ENCODE data around the gene GALNT17.
"Not testable (repeated sequence)": the region's sequence is repeated elsewhere in the genome, so short reads cannot be mapped to it uniquely, and the experiment has no call there.

GALNT17 gene

DNA sequence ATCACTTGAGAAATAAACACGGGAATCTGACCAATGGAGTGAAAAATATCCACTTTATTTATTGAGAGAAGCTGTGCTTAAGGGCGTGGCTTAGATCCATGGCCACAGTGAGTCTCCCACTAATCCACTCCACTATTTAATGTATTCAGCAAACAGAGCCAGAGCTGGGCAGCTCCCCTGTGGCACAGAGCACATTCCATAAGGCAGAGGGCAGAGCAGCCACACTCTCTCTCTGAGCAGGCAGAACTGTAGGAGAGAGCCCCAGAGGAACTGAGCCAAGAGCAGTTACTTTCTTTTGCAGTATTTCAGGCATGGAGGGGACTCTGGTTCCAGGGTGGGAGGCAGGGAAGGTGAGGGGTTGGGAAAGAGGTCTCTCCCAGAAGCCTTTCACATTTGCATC is 106.0 kb downstream of the GALNT17 start:
- DNase-seq = no peak

DNA sequence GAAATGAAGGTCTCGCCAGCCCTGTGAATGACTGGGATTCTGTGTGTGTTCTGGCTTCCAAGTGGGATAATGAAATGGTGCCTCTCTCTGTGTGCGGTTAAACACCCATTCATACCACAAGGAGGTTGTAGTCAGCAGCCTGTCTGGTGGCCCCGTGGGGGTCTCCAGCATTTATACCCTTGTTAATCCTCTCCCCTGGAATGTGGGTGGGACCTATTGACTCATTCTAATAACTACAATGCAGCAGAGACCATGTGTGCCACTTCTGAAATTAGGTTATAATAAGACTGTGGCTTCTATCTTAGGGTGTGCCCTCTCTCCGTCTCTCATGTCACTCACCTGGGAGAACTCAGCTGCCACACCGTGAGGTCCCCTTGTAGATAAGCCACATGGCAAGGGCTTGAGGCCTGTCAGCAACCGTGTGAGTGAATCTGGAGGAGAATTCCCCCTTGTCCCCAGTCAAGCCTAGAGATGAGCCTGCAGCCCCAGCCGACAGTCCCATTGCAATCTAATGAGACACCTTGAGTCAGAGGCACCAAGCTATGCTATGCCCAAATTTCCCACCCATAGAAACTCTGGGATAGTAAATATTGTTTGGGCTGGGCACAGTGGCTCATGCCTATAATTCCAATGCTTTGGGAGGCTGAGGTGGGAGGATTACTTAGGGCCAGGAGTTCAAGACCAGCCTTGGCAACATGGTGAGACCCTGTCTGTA is 106.8 kb downstream of the GALNT17 start:
- DNase-seq = no peak

DNA sequence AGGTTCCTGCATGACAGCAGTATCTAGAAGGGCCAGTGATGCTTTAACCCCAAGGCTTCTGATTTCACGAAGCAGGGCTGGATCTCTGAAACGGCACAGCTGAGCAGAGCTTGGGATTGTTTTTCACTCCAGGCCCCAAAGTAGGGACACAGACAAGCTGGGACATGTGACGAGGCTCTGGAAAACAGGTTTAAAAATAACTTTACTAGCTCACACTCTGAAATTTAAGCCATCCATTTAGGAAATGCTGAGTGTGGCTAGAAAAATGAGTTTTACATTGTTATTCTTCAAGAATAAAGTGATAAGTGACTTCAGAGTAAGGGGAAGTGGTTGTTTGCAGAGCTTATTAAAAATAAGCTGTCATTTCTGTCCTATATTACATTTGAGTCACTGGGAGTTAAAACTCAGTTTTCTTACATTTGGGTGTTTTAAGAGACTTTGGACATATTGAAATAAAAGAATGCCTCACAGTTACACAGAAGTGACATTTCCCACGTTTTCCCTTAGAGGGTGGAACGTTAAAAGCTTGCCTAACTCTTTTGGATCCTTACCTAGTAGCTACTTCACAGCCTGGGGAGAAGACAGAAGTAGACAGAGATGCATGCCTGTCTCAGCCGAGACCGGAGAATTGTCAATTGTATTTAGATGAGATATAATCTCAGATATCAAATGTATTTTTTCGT is 107.8 kb downstream of the GALNT17 start:
- DNase-seq = no peak

- no peak for DNase-seq
These were observed 111.9 kb downstream of the GALNT17 start for GRCh38 chr7:71243736-71244410.

DNA sequence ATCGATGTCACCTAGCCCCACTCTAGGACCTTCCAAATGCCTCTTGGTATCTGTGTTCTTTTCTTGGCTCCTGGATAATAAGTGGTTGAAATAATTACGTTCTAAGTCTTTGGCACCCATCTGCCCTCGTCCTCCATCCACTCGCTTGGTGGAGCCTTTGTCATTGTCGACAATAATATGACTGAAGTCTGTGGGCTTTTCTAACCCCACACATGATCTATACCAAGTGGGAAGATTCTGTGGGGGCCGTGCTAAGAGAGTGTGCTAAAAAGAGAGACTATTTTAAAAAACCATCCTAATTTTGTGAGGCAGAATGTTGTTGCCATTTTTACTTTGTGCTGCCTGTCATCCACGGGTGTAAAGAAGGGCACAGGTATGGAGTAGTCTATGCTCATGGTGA is 113.1 kb downstream of the GALNT17 start:
- no peak for DNase-seq

- DNase-seq = no peak
These were observed 119.8 kb downstream of the GALNT17 start for GRCh38 chr7:71251706-71252105.

GRCh38 chr7:71254751-71255150 is 122.8 kb downstream of the GALNT17 start:
- no peak for DNase-seq

- no peak for DNase-seq
These were observed 123.7 kb downstream of the GALNT17 start for GRCh38 chr7:71255537-71256178.

GRCh38 chr7:71261066-71261465 is 129.1 kb downstream of the GALNT17 start:
- no peak for DNase-seq

DNA sequence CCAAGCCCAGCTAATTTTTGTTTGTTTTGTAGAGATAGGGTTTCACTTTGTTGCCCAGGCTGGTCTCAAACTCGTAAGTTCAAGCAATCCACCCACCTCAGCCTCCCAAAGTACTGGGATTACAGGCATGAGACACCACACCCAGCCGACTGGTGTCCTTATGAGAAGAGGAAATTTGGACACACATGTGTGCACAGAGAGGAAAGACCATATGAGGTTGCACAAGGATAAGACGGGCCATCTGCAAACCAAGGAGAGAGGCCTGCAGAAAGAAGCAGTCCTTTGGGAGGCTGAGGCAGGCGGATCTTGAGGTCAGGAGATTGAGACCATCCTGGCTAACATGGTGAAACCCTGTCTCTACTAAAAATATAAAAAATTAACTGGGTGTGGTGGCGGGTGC is 130.9 kb downstream of the GALNT17 start:
- DNase-seq = not testable (repeated sequence)

DNA sequence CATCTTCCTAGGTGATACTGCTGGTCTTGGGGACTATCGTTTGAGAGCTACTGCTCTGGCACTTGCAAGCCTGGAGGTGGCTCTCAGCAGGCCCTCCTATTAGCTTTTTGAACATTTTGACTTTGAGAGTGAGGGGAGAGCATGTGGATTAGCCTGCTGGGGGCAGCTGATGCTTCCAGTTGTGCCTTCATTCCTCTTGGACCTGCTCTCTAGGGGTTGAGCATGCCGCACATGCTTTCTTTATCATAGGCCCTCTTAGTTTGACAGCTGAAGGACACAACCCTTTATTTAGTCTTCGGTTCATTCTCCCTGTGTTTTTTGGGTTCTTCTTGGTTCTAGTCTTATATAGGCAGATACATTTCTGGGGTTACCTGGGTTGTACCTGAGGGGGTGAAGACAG is 132.1 kb downstream of the GALNT17 start:
- DNase-seq = no peak

DNA sequence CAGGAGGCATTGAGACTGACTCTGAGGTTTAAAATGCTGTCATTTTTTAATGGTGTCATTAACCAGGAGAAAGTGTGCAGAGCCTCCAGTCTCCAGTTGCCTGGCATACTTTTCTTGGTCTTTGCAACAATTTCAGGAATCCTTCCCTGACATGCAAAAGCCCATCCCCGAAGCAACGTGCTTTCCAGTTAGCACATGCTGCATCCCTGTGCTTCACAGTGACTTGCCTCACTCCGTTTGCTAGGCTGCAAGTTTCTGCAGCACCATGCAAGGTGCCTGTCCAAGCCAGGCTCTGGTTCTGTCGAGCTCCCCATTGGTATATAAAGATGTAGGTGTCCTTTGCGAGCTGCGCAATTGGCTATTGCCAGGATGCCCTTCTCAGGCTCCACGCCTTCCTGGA is 135.0 kb downstream of the GALNT17 start:
- no peak for DNase-seq

DNA sequence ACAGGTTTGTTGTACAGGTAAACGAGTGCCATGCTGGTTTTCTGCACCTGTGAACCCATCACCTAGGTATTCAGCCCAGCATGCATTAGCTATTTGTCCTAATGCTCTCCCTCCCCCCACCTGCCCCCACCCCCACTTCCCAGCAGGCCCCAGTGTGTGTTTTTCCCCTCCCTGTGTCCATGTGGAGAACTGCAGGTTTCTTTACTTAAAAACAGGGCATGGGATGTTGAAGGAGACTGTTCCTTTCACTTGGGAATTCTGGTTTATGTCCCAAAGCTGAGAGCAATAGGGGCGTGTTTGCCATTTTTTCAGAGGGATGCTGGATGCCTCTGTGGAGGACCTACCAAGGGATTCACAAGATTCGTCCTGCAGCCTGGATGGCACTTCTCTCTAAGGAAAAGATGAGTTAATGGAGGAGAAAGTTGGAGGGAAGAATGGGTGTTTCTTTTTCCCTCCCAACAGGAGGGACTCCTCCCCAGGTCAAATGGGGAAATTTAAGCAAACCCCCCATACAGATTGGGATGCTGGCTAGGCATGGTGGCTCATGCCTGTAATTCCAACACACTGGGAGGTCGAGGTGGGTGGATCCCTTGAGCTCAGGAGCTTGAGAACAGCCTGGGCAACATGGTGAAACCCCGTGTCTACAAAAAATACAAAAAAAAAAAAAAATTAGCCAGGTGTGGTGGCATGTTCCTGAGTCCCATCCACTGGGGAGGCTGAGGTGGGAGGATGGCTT is 136.0 kb downstream of the GALNT17 start:
- no peak for DNase-seq

DNA sequence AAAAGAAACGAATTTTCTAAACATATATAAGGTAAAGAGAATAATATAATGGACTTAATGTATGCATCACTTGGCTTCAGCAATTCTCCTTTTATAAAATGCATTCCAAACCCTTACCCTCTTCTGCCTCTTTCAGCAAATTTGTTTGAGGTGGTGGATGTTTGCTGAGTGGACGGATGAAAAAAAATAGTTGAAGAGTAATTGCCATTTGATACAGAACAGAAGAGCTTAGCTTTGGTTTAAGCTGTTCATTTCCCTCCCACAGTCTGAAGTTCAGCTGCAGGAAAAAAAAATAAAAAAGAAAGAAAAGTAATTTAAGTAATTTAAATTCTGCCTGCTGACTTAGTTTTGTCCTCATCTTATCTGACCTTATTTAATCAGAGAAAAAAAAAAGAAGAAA is 138.6 kb downstream of the GALNT17 start:
- no peak for DNase-seq

DNA sequence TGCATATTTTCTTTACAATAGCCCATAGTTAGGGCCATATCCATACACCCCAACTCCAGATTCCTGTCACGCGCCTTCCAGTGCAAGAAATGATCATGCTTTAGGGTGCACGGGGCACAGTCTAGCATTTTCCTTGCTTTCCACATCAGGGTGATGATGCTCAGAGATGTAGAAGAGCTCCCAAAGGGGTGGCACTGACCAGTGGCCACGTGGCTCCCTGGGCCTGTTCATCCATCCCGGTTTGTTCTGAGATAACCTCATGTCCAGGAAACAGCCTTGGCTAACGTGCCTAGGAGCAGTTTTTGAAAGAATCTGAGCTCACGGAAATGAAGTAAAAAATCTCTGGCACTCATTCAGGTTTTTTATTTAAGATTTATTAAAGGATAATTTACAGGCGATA is 139.3 kb downstream of the GALNT17 start:
- no peak for DNase-seq

GRCh38 chr7:71272509-71273490 is 140.9 kb downstream of the GALNT17 start:
- no peak for DNase-seq

DNA sequence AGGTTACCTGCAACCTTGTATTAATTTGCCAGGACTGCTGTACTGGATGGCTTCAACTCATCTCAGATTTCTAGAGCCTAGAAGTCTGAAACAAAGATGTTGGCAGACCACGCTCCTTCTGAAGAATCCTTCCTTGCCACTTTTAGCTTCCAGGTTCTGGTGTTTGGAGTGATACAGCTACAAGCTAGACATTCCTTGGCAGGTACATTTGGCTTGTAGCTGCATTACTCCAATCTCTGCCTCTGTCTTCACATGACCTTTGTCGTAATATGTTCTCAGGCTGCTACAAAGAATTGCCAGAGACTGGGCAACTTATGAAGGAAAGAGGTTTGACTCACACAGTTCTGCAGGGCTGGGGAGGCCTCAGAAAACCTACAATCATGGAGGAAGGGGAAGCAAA is 146.3 kb downstream of the GALNT17 start:
- DNase-seq = no peak

DNA sequence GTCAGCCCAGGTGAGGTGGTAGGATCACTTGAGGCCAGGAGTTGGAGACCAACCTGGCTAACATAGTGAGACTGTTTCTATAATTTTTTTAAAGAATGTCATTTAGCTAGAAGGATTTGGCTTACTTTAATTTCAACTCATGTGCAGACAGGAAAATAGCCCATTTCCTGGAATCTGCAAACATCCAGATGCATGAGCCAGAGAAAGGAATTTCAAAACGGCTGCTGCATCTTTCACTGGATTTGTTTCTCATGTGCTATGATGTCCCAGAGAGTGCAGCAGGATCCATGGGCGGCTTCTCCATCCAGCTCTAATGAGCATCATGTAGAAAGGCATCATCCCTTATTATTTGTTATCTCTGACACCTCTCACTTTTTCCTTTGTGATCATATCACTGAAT is 149.3 kb downstream of the GALNT17 start:
- DNase-seq = no peak

DNA sequence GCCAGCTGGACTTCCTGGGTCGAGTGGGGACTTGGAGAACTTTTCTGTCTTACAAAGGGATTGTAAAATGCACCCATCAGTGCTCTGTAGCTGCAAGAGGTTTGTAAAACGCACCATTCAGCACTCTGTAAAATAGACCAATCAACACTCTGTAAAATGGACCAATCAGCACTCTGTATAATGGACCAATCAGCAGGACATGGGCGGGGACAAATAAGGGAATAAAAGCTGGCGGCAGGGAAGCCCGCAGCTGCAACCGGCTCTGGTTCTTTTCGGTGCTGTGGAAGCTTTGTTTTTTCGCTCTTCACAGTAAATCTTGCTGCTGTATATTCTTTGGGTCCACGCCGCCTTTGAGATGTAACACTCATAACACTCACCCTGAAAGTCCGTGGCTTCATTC is 151.9 kb downstream of the GALNT17 start:
- DNase-seq = no peak

- DNase-seq = no peak
These were observed 153.7 kb downstream of the GALNT17 start for GRCh38 chr7:71285571-71286145.

DNA sequence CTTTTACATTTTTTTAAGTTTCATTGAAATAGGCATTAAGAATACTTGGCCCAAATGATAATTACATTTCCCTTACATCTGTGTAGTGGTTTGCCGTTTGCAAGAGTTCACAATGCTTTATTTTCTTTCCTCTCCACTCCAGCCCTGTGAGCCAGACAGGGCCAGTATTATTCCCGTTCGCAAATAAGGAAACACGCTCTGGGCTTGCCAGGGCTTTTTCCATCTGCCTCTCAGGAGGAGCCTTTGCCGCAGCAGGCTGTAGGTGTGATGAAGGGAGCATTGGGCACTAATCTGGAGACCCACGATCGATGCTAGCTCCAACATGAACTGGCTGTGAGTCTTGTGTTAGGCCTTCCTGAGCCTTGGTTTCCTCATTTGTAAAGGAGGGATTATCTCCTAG is 154.4 kb downstream of the GALNT17 start:
- DNase-seq = no peak
